Cortex of kidney (tissue), 1 donor: ENCODE results near the gene HDAC4.

Source experiments
- DNase-seq: peaks from one replicate; lab custom pipeline; 2025; lab: John Stamatoyannopoulos, UW

HDAC4 gene

GRCh38 chr2:239216614-239217273, 184.1 kb downstream of the HDAC4 start:
- DNase-seq = no peak

- no peak for DNase-seq
Observed at GRCh38 chr2:239215988-239216613, 184.7 kb downstream of the HDAC4 start.

- DNase-seq = no peak
Observed at GRCh38 chr2:239215136-239215925, 185.5 kb downstream of the HDAC4 start.

GRCh38 chr2:239214725-239215124, 186.1 kb downstream of the HDAC4 start:
- DNase-seq = no peak

- no peak for DNase-seq
Observed at GRCh38 chr2:239213643-239214101, 187.1 kb downstream of the HDAC4 start.

- no peak for DNase-seq
Observed at GRCh38 chr2:239212929-239213642, 187.7 kb downstream of the HDAC4 start.

- no peak for DNase-seq
Observed at GRCh38 chr2:239212121-239212928, 188.5 kb downstream of the HDAC4 start.

- DNase-seq = no peak
Observed at GRCh38 chr2:239211396-239212094, 189.3 kb downstream of the HDAC4 start.

GRCh38 chr2:239209783-239210182, 191.0 kb downstream of the HDAC4 start:
- no peak for DNase-seq

- DNase-seq = no peak
Observed at GRCh38 chr2:239208465-239209180, 192.2 kb downstream of the HDAC4 start.

GRCh38 chr2:239206851-239207250, 194.0 kb downstream of the HDAC4 start:
- DNase-seq = no peak

- DNase-seq = no peak
Observed at GRCh38 chr2:239206042-239206441, 194.8 kb downstream of the HDAC4 start.

GRCh38 chr2:239204876-239205468, 195.8 kb downstream of the HDAC4 start:
- no peak for DNase-seq

- no peak for DNase-seq
Observed at GRCh38 chr2:239204136-239204875, 196.5 kb downstream of the HDAC4 start.

- no peak for DNase-seq
Observed at GRCh38 chr2:239203443-239204135, 197.2 kb downstream of the HDAC4 start.

- no peak for DNase-seq
Observed at GRCh38 chr2:239202836-239203235, 198.0 kb downstream of the HDAC4 start.

GRCh38 chr2:239202343-239202742, 198.5 kb downstream of the HDAC4 start:
- no peak for DNase-seq

- DNase-seq = no peak
Observed at GRCh38 chr2:239201884-239202283, 198.9 kb downstream of the HDAC4 start.

- DNase-seq = no peak
Observed at GRCh38 chr2:239201531-239201876, 199.3 kb downstream of the HDAC4 start.
